Limb (tissue), 2 donors: ENCODE measurements around the gene PIM1.

ENCODE experiments used
- DNase-seq, 2 donors: peaks; one replicate each; pipeline ENCODE4 v3.0.0-alpha.2; 2016; ENCODE audit errors: extremely low spot score in 2 of 2

PIM1 gene

DNA sequence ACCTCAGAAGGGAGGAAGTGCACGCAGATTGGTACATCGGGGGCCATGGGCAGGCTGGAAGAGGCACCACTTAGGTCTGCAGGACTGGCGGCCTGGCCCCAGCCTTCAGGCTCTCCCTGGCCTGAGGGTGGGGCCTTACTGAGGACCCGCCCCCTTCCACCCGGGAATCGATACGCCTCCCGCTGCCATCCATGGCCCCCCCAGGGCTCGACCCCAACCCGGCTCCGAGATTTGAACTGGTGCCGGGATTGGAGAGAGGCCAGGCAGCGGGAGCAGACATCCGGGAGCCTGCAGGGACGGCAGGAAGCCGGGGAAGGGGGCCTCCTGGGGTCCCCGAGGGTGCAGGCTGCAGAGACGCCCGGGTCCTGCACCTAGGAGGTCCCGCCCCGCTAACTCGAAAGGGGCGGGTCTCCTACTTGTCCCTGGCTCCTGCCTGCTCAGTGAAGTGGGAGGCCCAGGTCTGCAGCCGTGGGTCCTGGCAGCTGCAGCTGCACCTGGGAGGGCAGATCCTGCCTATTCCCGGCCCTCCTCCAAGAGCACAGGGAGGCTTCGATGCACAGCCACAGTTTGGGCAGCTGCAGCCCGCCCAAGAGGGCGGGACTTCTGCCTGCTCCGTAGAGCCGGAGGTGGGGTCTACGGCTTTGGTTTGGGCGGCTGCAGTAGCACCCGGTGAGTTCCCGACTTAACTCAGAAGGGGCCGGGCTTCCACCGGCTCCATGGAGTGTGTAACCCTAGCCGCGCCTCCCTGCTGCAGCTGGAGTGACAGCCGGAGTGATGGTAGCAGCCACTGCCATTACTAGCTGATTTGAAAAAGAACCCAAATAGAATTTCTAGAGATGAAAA is 52.4 kb downstream of the PIM1 start:
- DNase-seq: peak; percentile 84 to 87

GRCh38 chr6:37222992-37223391 is 53.0 kb downstream of the PIM1 start:
- DNase-seq: no peak
